ENCODE measurements around the gene CACNA2D1.

DNA sequence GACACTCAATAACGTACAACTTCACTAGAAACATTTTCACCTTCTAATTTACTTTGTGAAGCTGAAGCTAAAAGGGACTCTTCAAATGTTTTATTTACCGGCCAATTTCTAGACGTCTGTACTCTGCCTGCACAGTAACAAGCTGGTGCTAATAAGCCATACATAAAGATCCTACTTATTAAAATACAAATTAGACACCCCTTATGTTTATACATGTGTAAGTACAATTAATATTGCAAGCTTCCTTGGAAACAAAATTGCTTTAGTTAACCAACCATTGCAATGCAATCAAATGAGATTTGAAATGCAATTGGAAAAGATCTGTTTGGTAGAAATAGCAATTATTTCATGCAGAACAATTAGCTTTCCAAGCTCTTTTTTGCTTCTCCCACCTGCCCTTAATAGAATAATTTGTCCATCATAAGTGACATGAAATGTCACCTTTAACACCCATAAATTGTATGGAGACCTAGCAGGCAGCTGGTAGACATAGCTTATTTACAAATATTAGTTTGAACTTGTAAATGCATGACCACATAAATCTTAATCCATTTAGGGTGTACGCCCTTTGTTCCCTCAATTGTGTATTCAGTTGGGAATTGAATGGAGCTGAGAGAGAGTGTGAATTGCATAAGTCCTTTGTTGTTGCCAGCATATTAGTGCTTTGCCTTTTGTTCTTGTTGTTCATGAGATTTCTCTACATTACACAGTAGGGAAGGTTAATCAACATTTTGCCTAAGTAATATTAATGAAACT is 277.1 kb downstream of the CACNA2D1 start:
- TF ChIP-seq, protein P1, sequence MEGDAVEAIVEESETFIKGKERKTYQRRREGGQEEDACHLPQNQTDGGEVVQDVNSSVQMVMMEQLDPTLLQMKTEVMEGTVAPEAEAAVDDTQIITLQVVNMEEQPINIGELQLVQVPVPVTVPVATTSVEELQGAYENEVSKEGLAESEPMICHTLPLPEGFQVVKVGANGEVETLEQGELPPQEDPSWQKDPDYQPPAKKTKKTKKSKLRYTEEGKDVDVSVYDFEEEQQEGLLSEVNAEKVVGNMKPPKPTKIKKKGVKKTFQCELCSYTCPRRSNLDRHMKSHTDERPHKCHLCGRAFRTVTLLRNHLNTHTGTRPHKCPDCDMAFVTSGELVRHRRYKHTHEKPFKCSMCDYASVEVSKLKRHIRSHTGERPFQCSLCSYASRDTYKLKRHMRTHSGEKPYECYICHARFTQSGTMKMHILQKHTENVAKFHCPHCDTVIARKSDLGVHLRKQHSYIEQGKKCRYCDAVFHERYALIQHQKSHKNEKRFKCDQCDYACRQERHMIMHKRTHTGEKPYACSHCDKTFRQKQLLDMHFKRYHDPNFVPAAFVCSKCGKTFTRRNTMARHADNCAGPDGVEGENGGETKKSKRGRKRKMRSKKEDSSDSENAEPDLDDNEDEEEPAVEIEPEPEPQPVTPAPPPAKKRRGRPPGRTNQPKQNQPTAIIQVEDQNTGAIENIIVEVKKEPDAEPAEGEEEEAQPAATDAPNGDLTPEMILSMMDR (IDR thresholded peaks at IDR 0.05) = no peak
- no peak for TF ChIP-seq POLR2A (IDR thresholded peaks at IDR 0.05)
